Posterior cingulate gyrus (tissue), 11 donors: ENCODE data around the gene DUOX1.

Experiments
- DNase-seq, 10 donors: peaks; one replicate each; pipeline versions ENCODE4 v3.0.0 to v3.0.0-alpha.2; 2020 to 2021; ENCODE audit warnings: mixed read lengths in 3 of 10
- intact Hi-C: fragments of 100-400 bp; cut with DNase I; formaldehyde crosslinking; loops from one replicate; pipeline ENCODE4 v1.15.1; 2023

DUOX1 gene

GRCh38 chr15:45105586-45105985 is 24.2 kb upstream of the DUOX1 start:
- no peak for DNase-seq
- intact Hi-C loops = no loop called here

- DNase-seq = no peak
- intact Hi-C loops = no loop called here
Measured at GRCh38 chr15:45106002-45106790, 23.6 kb upstream of the DUOX1 start.

- intact Hi-C loops = no loop called here
- peak in 1 of 10 donors; percentile 70 for DNase-seq
Measured at GRCh38 chr15:45107941-45108630, 21.7 kb upstream of the DUOX1 start.

GRCh38 chr15:45110256-45110820 is 19.5 kb upstream of the DUOX1 start:
- DNase-seq = peak in 1 of 10 donors; percentile 15
- intact Hi-C loops = no loop called here

- DNase-seq = peak in 2 of 10 donors; percentile 64 to 79
- intact Hi-C loops = no loop called here
Measured at GRCh38 chr15:45111390-45112142, 18.2 kb upstream of the DUOX1 start.

GRCh38 chr15:45112143-45112590 is 17.6 kb upstream of the DUOX1 start:
- intact Hi-C loops = no loop called here

GRCh38 chr15:45112591-45113379 is 17.0 kb upstream of the DUOX1 start:
- peak in 2 of 10 donors; percentile 70 to 79 for DNase-seq
- intact Hi-C loops = no loop called here

More at GRCh38 chr15:45112143-45112590, 17.6 kb upstream of the DUOX1 start:
- DNase-seq = no peak

GRCh38 chr15:45113380-45113990 is 16.3 kb upstream of the DUOX1 start:
- DNase-seq = peak in 1 of 10 donors; percentile 39
- intact Hi-C loops = no loop called here

- peak in 2 of 10 donors; percentile 63 to 73 for DNase-seq
- intact Hi-C loops = no loop called here
Measured at GRCh38 chr15:45114076-45114750, 15.6 kb upstream of the DUOX1 start, which contains the start of the genes DUOX2 and DUOXA2. Gene DUOX2, minus strand, starts transcription at chr15:45114172. Its CDS starts 761 bp downstream, at chr15:45113411. Gene DUOXA2, plus strand, starts transcription at chr15:45114326. Its CDS starts 280 bp downstream, at chr15:45114606.

- DNase-seq = peak in 1 of 10 donors; percentile 65
- intact Hi-C loops = no loop called here
Measured at GRCh38 chr15:45114751-45115085, 15.1 kb upstream of the DUOX1 start.

GRCh38 chr15:45115312-45115820 is 14.4 kb upstream of the DUOX1 start:
- DNase-seq = peak in 1 of 10 donors; percentile 68
- intact Hi-C loops = no loop called here

GRCh38 chr15:45116006-45116481 is 13.8 kb upstream of the DUOX1 start:
- intact Hi-C loops = no loop called here

GRCh38 chr15:45116482-45117307 is 13.1 kb upstream of the DUOX1 start:
- peak in 2 of 10 donors; percentile 75 to 82 for DNase-seq

More at GRCh38 chr15:45116006-45116481, 13.8 kb upstream of the DUOX1 start:
- peak in 1 of 10 donors; percentile 39 for DNase-seq

GRCh38 chr15:45117308-45118130 is 12.3 kb upstream of the DUOX1 start:
- intact Hi-C loops = no loop called here
- DNase-seq = peak in 1 of 10 donors; percentile 78

More at GRCh38 chr15:45116482-45117307, 13.1 kb upstream of the DUOX1 start:
- intact Hi-C loops = no loop called here

GRCh38 chr15:45118131-45118588 is 11.6 kb upstream of the DUOX1 start:
- peak; percentile 74 to 98 (median 90) for DNase-seq
- intact Hi-C loops = no loop called here

- DNase-seq = peak in 1 of 10 donors; percentile 49
- intact Hi-C loops = no loop called here
Measured at GRCh38 chr15:45118996-45119395, 10.8 kb upstream of the DUOX1 start.
